Stimulated activated CD8-positive, alpha-beta memory T cell treated with anti-CD3 and anti-CD28 coated beads, Interleukin-4, amount 100 ng/mL, for 24 hours (primary cell): ENCODE data around the gene RIN3.
A peak's percentile ranks its signal among the peaks of the same experiment; 100 is the strongest.
"Not testable (repeated sequence)": the region's sequence is repeated elsewhere in the genome, so short reads cannot be mapped to it uniquely, and the experiment has no call there.

Experiments used
- DNase-seq: peaks from one replicate; pipeline ENCODE4 v3.0.0-alpha.2; 2020; ENCODE audit warnings: low read depth

The RIN3 gene

GRCh38 chr14:92670643-92671366 lies 157.2 kb downstream of the RIN3 start:
- DNase-seq = no peak

DNA sequence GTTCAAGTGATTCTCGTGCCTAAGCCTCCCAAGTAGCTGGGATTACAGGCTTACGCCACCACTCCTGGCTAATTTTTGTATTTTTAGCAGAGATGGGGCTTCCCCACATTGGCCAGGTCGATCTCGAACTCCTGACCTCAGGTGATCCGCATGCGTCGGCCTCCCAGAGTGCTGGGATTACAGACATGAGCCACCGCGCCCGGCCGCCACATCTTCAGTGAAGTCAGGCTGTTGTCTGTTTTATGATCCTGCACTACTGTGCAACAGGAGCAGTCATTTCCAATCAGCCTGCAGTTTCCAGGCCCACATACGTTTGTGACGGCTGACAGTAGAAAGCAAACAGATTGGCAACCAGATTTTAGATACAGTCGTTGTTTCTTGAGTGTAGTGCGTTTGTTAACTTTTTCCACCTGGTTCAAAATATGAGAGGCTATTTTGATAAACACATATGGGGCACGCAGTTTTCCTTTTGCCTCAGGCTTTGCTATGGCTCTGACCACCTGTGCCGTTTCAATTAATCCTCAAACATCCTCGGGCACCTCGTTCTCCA lies 160.1 kb downstream of the RIN3 start:
- DNase-seq = no peak

- DNase-seq = no peak
Observed at GRCh38 chr14:92675421-92675820, 161.8 kb downstream of the RIN3 start.

DNA sequence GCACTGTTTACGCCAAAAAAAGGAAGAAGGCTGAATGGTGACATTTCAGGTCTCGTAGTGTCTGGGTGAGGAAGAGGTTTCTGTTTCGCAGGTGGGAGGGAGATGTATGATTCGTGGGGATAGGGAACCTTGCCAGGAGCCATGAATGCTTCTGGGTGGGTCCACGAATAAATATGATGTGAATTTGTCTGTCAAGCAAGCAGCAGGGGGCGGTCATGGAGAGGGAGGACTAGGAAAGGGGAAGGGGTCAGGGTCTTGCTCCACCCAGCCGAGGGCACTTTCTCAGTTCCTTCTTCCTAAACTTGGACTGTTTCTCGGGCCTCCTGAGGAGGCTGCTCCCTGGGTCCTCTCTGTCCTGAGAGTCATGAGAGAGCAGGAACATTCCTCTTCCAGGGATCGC lies 162.4 kb downstream of the RIN3 start:
- DNase-seq = no peak

DNA sequence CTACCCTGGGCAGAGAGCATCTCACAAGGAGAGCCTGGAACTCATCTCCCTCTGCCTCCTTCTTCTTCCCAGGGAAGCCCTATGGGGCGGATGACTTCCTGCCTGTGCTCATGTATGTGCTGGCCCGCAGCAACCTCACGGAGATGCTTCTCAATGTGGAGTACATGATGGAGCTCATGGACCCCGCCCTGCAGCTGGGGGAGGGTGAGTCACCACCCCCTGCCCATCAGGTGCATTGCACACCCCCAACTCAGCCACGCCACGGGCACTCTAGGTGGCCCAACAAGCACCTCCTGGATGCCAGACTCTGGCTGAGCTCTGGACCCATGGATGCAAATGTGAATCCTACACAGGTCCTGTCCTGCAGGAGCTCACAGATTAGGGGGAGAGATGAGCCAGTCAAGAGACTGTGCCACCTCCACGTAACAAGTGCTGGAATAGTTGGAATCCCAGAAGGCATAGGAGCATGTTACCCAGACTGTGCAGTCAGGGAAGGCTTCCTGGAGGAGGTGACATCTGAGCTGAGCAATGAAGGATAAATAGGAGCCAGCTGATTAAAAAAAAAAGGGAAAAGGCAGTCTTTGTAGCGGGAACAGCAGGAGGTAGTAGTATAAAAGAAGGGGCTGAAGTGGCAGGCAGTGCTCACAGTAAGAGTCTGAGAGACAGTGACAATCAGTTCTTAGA lies 163.0 kb downstream of the RIN3 start:
- DNase-seq = no peak

- peak; percentile 61 for DNase-seq
Observed at GRCh38 chr14:92677087-92677668, 163.6 kb downstream of the RIN3 start.

- no peak for DNase-seq
Observed at GRCh38 chr14:92677955-92678354, 164.4 kb downstream of the RIN3 start.

DNA sequence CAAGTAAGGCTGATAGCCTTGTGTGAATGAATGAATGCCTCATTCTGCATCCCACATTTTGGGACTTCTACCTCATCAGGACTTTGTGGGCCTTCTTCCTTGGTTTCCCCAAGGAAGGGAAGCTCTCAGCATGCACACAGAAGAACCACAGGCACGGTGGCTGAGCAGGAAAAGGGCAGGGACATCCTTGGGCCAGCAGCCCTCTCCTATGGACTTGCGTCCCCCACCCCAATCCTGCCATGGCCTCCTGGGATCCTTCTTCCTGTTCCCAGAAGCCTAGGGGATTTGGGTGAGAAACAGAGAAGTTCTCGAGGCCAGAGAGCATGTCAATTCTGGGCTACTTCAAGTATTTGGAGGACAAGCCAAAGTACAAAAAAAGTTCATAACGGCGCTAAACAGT lies 165.2 kb downstream of the RIN3 start:
- no peak for DNase-seq

DNA sequence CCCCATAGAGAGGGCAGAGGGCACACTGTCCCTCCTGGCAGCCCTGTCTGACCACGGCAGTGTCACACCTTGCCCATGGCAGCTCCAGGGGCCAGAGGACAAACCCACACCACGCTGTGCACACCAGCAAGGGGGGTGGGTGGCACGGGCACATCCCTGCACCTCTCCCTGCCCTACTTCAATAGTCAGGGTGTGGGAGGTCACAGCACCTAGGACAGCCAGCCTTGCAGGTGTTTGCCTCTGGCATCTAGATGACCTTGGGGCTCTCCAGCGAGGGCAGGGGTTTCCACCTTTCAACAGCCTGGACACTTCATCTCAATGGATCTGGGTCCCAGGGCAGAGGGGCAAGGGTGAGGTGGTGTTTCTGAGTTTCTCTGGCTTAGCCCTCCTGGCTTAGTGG lies 165.7 kb downstream of the RIN3 start:
- DNase-seq = no peak

GRCh38 chr14:92680330-92680729 lies 166.7 kb downstream of the RIN3 start:
- not testable (repeated sequence) for DNase-seq

GRCh38 chr14:92680781-92681650 lies 167.4 kb downstream of the RIN3 start:
- DNase-seq = peak; percentile 64

DNA sequence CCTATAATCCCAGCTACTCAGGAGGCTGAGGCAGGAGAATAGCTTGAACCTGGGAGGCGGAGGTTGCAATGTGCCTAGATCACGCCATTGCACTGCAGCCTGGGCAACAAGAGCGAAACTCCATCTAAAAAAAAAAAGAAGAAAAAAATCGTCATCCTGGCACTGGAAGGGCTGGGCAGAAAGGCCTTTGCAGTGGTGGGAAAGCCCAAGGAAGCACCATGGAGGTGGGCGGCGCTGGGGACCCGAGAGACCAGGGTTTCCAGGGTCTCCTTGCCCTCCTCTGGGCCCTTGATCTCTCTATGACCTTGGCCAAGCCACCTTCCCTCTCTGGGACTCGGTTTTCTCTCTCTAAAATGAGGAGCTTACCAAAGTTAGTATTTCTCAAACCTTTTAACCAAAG lies 169.5 kb downstream of the RIN3 start:
- no peak for DNase-seq

DNA sequence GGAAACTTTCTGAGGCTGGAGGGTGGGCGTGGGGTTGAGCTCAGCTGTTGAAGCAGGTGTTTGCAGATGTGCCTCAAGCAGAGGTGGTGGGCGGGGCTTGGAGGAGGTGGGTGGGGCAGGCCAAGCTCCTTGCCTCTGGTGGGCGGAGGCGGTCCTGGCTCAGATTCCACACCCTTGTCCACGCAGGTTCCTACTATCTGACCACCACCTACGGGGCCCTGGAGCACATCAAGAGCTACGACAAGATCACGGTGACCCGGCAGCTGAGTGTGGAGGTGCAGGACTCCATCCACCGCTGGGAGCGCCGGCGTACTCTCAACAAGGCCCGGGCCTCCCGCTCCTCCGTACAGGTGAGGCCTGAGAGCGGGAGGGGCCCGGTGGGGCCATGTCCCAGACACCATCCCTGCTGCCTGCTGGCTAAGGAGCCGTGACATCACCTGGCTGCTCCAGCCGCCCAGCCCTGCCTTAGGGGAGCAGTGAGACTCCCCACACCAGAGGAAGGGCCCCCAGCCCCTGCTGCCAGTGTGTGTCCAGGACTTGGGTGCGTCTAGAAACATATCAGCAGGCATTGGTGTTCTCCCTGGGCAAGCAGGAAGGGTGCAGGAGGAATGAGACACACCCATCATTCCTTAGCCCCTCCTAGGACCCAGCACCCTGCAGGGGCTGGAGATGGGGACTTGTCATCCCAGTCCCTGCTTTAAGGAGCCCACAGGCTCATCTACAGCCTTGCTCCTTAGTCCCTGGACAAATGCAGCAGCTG lies 171.4 kb downstream of the RIN3 start:
- no peak for DNase-seq

GRCh38 chr14:92685784-92686355 lies 172.3 kb downstream of the RIN3 start:
- DNase-seq = no peak

GRCh38 chr14:92686411-92686899 lies 172.9 kb downstream of the RIN3 start:
- no peak for DNase-seq

- peak; percentile 66 for DNase-seq
Observed at GRCh38 chr14:92686900-92687427, 173.4 kb downstream of the RIN3 start.

DNA sequence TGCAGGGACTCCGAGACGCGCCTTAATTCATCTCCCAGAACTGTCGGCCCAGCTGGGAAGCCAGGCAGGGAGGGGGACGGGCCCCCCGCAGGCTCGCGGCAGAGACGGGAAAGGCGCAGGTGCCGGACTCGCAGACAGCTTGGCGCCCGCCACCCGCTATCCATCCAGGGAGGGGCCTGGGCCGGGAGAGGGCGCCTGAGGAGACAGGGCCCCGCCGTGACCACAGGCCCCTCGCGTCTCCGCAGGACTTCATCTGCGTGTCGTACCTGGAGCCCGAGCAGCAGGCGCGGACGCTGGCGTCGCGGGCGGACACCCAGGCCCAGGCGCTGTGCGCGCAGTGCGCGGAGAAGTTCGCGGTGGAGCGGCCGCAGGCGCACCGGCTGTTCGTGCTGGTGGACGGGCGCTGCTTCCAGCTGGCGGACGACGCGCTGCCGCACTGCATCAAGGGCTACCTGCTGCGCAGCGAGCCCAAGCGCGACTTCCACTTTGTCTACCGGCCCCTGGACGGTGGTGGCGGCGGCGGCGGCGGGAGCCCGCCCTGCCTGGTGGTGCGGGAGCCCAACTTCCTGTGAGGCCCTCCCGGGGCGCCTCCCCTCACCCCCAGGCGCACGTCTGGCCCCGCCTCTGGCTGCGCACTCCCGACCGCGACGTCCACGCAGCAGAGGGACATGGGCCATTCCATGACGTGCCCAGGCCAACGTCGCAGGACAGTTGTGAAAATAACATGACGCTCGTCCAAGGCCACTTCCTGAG lies 174.3 kb downstream of the RIN3 start:
- no peak for DNase-seq

- no peak for DNase-seq
Observed at GRCh38 chr14:92688434-92689375, 175.1 kb downstream of the RIN3 start.
